Vagina (tissue), 2 donors: Measurements from ENCODE around the gene SLAMF7.
"Not testable (repeated sequence)": the region's sequence is repeated elsewhere in the genome, so short reads cannot be mapped to it uniquely, and the experiment has no call there.

Source experiments
- POLR2A ChIP-seq, 2 donors: fragments of 450-650 bp; IDR thresholded peaks; one replicate each; pipeline ENCODE4 v1.6.1; 2017; ENCODE audit warnings: antibody characterized with exemption in 2 of 2, mild to moderate bottlenecking in 2 of 2, moderate library complexity in 2 of 2
- TF ChIP-seq, protein P1 (sequence below), 3 experiments: fragments of 450-650 bp in 2 of 3; fragments of 200-600 bp in 1 of 3; sonication (generic) in 1 of 3; IDR thresholded peaks; one replicate each; pipeline ENCODE4 v1.5.1; 2017 to 2019; ENCODE audit warnings: antibody characterized with exemption in 3 of 3, mild to moderate bottlenecking in 2 of 3, moderate library complexity in 2 of 3

DNA sequence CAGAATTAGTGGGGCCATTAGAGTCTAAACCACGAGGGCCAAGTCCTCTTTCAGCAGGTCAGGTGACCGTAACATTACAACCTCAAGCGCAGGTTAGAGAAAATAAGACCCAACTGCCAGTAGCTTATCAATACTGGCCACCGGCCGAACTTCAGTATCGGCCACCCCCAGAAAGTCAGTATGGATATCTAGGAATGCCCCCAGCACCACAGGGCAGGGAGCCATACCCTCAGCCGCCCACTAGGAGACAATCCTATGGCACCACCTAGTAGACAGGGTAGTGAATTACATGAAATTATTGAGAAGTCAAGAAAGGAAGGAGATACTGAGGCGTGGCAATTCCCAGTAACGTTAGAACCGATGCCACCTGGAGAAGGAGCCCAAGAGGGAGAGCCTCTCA lies 46.7 kb upstream of the SLAMF7 start:
- TF ChIP-seq POLR2A (IDR thresholded peaks at IDR 0.05) = not testable (repeated sequence)
- TF ChIP-seq, protein P1, sequence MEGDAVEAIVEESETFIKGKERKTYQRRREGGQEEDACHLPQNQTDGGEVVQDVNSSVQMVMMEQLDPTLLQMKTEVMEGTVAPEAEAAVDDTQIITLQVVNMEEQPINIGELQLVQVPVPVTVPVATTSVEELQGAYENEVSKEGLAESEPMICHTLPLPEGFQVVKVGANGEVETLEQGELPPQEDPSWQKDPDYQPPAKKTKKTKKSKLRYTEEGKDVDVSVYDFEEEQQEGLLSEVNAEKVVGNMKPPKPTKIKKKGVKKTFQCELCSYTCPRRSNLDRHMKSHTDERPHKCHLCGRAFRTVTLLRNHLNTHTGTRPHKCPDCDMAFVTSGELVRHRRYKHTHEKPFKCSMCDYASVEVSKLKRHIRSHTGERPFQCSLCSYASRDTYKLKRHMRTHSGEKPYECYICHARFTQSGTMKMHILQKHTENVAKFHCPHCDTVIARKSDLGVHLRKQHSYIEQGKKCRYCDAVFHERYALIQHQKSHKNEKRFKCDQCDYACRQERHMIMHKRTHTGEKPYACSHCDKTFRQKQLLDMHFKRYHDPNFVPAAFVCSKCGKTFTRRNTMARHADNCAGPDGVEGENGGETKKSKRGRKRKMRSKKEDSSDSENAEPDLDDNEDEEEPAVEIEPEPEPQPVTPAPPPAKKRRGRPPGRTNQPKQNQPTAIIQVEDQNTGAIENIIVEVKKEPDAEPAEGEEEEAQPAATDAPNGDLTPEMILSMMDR (IDR thresholded peaks at IDR 0.05) = not testable (repeated sequence)
